Endodermal cell (in vitro differentiated cells): Measurements from ENCODE around the gene CDC14B. TPM values are rescaled to one million over a fixed set of nuclear protein-coding genes. Genes with fewer than 3 reads are reported as not detected.

Source experiments
- DNase-seq: peaks from one replicate; pipeline ENCODE4 v3.0.0-alpha.2; 2017
- H3K27ac ChIP-seq: 2 replicates; pipeline ENCODE4 v1.5.1; 2013; ENCODE audit warnings: mild to moderate bottlenecking, low read depth, low read length, moderate library complexity
- H3K27me3 ChIP-seq: 2 replicates; pipeline ENCODE4 v1.6.1; 2013; ENCODE audit warnings: mild to moderate bottlenecking, low read length, moderate library complexity; ENCODE audit not compliant: insufficient read depth, control insufficient read depth, poor library complexity, severe bottlenecking
- H3K36me3 ChIP-seq: 2 replicates; pipeline ENCODE4 v1.7.0; 2013; ENCODE audit warnings: mild to moderate bottlenecking, low read length, moderate library complexity; ENCODE audit not compliant: control insufficient read depth, insufficient read depth
- H3K4me1 ChIP-seq: one replicate; pipeline ENCODE4 v1.7.0; 2013; ENCODE audit warnings: low read length; ENCODE audit not compliant: control insufficient read depth, insufficient read depth
- H3K4me3 ChIP-seq: 2 replicates; pipeline ENCODE4 v1.5.1; 2013; ENCODE audit warnings: mild to moderate bottlenecking, low read length, moderate library complexity
- H3K9ac ChIP-seq: 2 replicates; pipeline ENCODE4 v1.6.1; 2013; ENCODE audit warnings: mild to moderate bottlenecking, low read length, moderate library complexity; ENCODE audit not compliant: poor library complexity, severe bottlenecking; ENCODE audit errors: extremely low read depth
- H3K9me3 ChIP-seq: 2 replicates; pipeline ENCODE4 v1.6.1; 2013; ENCODE audit warnings: mild to moderate bottlenecking, low read length, moderate library complexity; ENCODE audit not compliant: control insufficient read depth
- H3K27ac Mint-ChIP-seq: 2 replicates; pipeline ENCODE4 v1.8.0; 2020; ENCODE audit warnings: mixed read lengths
- H3K27me3 Mint-ChIP-seq: 2 replicates; pipeline ENCODE4 v1.8.0; 2021; ENCODE audit warnings: mild to moderate bottlenecking, mixed read lengths; ENCODE audit not compliant: insufficient read depth
- H3K36me3 Mint-ChIP-seq: 2 replicates; pipeline ENCODE4 v1.8.0; 2020; ENCODE audit warnings: low read depth, mixed read lengths
- H3K4me1 Mint-ChIP-seq: 2 replicates; pipeline ENCODE4 v1.8.0; 2020; ENCODE audit warnings: mixed read lengths
- H3K4me3 Mint-ChIP-seq: 2 replicates; pipeline ENCODE4 v1.8.0; 2020; ENCODE audit warnings: mild to moderate bottlenecking, moderate library complexity, mixed read lengths
- H3K9me3 Mint-ChIP-seq: 2 replicates; pipeline ENCODE4 v1.8.0; 2020; ENCODE audit warnings: mild to moderate bottlenecking, mixed read lengths
- CTCF ChIP-seq: fragments of 200-600 bp; sonication (generic); conservative IDR thresholded peaks from 2 replicates; pipeline ENCODE4 v1.5.0; 2021; ENCODE audit warnings: antibody characterized with exemption, mild to moderate bottlenecking
- WGBS, 2 experiments: methylation state at CpG; one replicate each; pipeline versions ENCODE4 v1.1.5 to v1.1.7; 2013; ENCODE audit warnings: missing lambda C conversion rate in 2 of 2, mixed read lengths in 1 of 2; ENCODE audit not compliant: insufficient coverage in 1 of 2, insufficient read length in 1 of 2; 5-methylcytosine and 5-hydroxymethylcytosine counted together
- total RNA-seq, 2 donors: library from RNA; stranded (reverse); fragmentation: NEBNext Ultra II Directional in 1 of 2; extraction: Animal tissue kit (Norgen Biotek cat#: 25700) in 1 of 2; gene quantifications; 2 replicates in 1 of 2; 3 replicates in 1 of 2; pipeline ENCODE4 v1.2.1, GENCODE V29; 2021

Gene CDC14B
- total RNA-seq, 2 donors from 2014 or later = 47.5 to 48.3 TPM

DNA sequence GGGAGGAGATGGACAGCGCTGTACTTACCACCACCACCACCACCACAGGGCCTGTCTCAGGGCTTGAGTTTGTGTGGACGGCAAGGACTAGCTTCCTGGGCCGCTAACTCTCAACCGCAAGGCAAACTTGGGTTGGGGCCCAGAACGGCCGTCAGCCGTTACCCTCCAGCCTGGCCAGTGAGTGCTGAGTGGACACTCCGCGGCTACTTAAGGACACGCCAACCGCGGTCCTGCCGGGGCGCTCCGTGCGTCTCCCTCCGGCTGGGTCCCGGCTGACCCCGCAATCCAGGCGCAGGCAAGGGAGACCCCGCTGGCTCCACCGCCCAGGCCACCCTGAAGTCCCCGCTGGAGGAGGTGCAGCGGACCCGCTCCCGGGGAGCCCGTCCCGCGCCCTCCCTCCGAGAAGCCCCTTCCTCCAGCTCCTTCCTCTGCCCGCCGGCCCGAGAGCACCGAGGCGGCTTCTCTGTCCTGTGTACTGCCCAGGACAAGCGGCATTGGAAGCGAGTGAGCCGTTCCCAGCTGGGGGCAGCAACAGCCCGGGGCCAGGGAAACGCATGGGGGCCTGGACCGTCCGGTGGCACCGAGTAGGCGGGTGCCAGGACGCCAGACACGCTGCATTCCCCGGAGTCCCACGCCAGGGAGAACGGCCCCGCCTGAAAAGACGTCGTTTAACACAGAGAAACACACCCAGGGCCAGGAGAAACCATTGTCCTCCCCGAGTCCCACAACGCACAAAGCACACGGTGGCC lies 123.1 kb downstream of the CDC14B start:
- Histone ChIP-seq H3K27ac (no peak overlapping the region), H3K4me1 (no peaks in the 10 kb centered on the region), H3K9me3 (no peaks in the 10 kb centered on the region), H3K27me3 (no peaks in the 10 kb centered on the region), H3K9ac (no peak overlapping the region), H3K36me3 (peaks cover 3% of the 10 kb centered on the region), H3K4me3 (no peak overlapping the region)
- Mint-ChIP-seq H3K27me3 (no peaks in the 10 kb centered on the region), H3K27ac (no peak overlapping the region), H3K4me1 (peaks cover 4% of the 10 kb centered on the region), H3K36me3 (peaks cover 17% of the 10 kb centered on the region), H3K4me3 (no peak overlapping the region), H3K9me3 (no peaks in the 10 kb centered on the region)
- no peak for TF ChIP-seq CTCF
- WGBS, 2 experiments = 91 to 95% methylated on average over 19 to 55 of the region's 55 CpGs
- DNase-seq = no peak

DNA sequence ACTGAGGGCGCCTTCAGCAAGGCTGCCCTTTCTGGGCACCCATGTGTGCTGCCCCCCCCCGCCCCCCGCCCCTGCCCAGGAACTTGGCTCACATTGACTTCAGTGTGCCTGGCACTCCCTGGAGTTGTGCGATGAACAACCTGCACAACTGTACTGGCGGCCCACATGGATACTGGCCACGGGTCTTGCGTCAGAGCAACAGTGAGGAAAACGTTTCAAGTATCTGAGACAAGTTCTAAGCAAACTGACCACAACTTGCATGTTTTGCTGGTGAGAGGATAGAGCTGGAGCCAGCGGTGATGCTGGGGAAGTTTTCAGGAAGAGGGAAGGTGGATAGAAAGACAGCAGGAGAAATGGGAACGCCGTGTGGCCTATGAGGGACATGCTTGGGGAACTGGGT lies 124.3 kb downstream of the CDC14B start:
- DNase-seq = no peak
- no peaks in the 10 kb centered on the region for H3K27me3 ChIP-seq
- Mint-ChIP-seq H3K27me3 (no peaks in the 10 kb centered on the region), H3K27ac (no peak overlapping the region), H3K36me3 (peaks cover 29% of the 10 kb centered on the region), H3K4me1 (peaks cover 4% of the 10 kb centered on the region), H3K4me3 (no peak overlapping the region), H3K9me3 (no peaks in the 10 kb centered on the region)
- H3K4me1 ChIP-seq = no peaks in the 10 kb centered on the region
- H3K9ac ChIP-seq = no peak overlapping the region
- no peak overlapping the region for H3K27ac ChIP-seq
- TF ChIP-seq CTCF = no peak
- WGBS, 2 experiments = 91 to 94% methylated on average over 8 to 11 of the region's 11 CpGs
- H3K36me3 ChIP-seq = peaks cover 15% of the 10 kb centered on the region
- no peak overlapping the region for H3K4me3 ChIP-seq
- H3K9me3 ChIP-seq = no peaks in the 10 kb centered on the region

DNA sequence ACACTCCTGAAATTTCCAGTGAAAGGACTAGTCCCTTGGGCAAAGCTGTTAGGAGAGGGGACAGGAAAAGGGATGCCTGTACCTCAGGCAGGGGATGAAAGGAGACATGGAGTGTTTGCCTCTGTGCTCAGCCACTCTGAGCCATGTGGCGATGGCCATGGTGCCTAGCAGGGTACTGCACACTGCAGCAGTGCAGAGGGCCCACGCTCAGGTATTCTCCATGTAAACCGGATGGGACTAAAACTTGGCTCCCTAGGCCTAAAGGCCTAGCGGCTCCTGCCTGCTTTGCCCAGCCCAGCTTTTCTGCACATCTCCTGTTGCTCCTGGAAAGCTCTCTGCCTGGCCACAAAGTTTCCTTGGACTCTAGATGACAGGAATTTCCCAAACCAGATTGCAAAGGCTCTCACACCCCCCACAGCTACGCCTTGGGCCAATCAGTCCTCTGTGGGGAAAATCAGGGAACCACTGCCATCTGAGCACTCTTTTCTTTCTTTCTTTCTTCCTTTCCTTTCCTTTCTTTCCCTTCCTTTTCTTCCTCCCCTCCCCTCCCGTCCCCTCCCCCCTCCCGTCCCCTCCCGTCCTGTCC lies 125.3 kb downstream of the CDC14B start:
- H3K9me3 Mint-ChIP-seq = no peaks in the 10 kb centered on the region
- no peak overlapping the region for H3K4me3 Mint-ChIP-seq
- H3K27ac Mint-ChIP-seq = peak overlapping the region; percentile 7
- H3K4me1 ChIP-seq = no peaks in the 10 kb centered on the region
- peaks cover 9% of the 10 kb centered on the region for H3K4me1 Mint-ChIP-seq
- H3K36me3 Mint-ChIP-seq = peaks cover 37% of the 10 kb centered on the region
- no peaks in the 10 kb centered on the region for H3K27me3 ChIP-seq
- TF ChIP-seq CTCF = no peak
- peaks cover 19% of the 10 kb centered on the region for H3K36me3 ChIP-seq
- no peaks in the 10 kb centered on the region for H3K9me3 ChIP-seq
- no peak overlapping the region for H3K27ac ChIP-seq
- no peaks in the 10 kb centered on the region for H3K27me3 Mint-ChIP-seq
- no peak overlapping the region for H3K4me3 ChIP-seq
- DNase-seq = no peak
- WGBS, 2 experiments = 93 to 97% methylated on average over 5 to 6 of the region's 8 CpGs
- no peak overlapping the region for H3K9ac ChIP-seq
